Heart left ventricle (tissue), 13 donors: ENCODE measurements around the gene CERS1.

Source experiments
- POLR2A ChIP-seq, 2 donors: fragments of 450-650 bp; IDR thresholded peaks; one replicate each; pipeline ENCODE4 v1.6.1; 2017; ENCODE audit warnings: antibody characterized with exemption in 2 of 2, mild to moderate bottlenecking in 2 of 2, moderate library complexity in 2 of 2
- TF ChIP-seq, protein P1 (sequence below), 12 donors: fragments of 200-600 bp; sonication (generic) in 4 of 12; IDR thresholded peaks; one replicate each; pipeline versions ENCODE4 v1.5.0 to v1.8.0; 2018 to 2022; ENCODE audit warnings: antibody characterized with exemption in 12 of 12, mild to moderate bottlenecking in 5 of 12
- donor health status: ischemic (EF 13 %, LVEDD 7.1; RV severe dilation, severe dysfunction).
- donor health status: DM: no; HTN: yes; CAD: no.
- donor health status: DM: no; HTN: no; CAD: no.
- donor health status: ischemic (EF 25% LVEDD 6.9; RV normal size, moderate dysfunction).
- donor health status: ischemic (EF 25% LVEDD 5.7; RV mildly dilated, moderate dysfunction).
- donor health status: ischemic (EF 35%, LVEDD 5.7; RV mildly dilated, moderate dysfunction).
- donor health status: nonischemic (EF 11% LVEDD 7.7; RV severe dilation, severe dysfunction).
- donor health status: DM: yes; HTN: yes; CAD: no.
- donor health status: PGD.
- donor health status: ischemic (EF 29% LVEDD 5.4; RV normal size, mild dysfunction).
- donor health status: nonischemic (EF 23%, LVEDD 6.1; RV moderate dilation, normal function).

- TF ChIP-seq, protein P1, sequence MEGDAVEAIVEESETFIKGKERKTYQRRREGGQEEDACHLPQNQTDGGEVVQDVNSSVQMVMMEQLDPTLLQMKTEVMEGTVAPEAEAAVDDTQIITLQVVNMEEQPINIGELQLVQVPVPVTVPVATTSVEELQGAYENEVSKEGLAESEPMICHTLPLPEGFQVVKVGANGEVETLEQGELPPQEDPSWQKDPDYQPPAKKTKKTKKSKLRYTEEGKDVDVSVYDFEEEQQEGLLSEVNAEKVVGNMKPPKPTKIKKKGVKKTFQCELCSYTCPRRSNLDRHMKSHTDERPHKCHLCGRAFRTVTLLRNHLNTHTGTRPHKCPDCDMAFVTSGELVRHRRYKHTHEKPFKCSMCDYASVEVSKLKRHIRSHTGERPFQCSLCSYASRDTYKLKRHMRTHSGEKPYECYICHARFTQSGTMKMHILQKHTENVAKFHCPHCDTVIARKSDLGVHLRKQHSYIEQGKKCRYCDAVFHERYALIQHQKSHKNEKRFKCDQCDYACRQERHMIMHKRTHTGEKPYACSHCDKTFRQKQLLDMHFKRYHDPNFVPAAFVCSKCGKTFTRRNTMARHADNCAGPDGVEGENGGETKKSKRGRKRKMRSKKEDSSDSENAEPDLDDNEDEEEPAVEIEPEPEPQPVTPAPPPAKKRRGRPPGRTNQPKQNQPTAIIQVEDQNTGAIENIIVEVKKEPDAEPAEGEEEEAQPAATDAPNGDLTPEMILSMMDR (IDR thresholded peaks at IDR 0.05), result no peak
- TF ChIP-seq POLR2A (IDR thresholded peaks at IDR 0.05), result no peak
Observed at GRCh38 chr19:18883526-18884304, 12.2 kb downstream of the CERS1 start.
